ENCODE measurements around the gene SERF2.
"Not testable (repeated sequence)": the region's sequence is repeated elsewhere in the genome, so short reads cannot be mapped to it uniquely, and the experiment has no call there.

- TF ChIP-seq CHD2 (IDR thresholded peaks at IDR 0.05; ENCODE audit: low read length); RAD21 (IDR thresholded peaks at IDR 0.05 in 1 of 2, conservative IDR thresholded peaks at IDR 0.05 in 1 of 2; ENCODE audit: low read depth in 2 of 2, low read length in 2 of 2); POLR2A (IDR thresholded peaks at IDR 0.05; ENCODE audit: control extremely low read depth in 1 of 2, low read depth in 2 of 2, low read length in 2 of 2); POLR2AphosphoS5 (IDR thresholded peaks at IDR 0.05; ENCODE audit: low read depth, low read length); ZNF274 (IDR thresholded peaks at IDR 0.05; ENCODE audit: borderline replicate concordance, extremely low read depth, low read length); CTCF (IDR thresholded peaks at IDR 0.05; ENCODE audit: control extremely low read depth in 1 of 3, insufficient read depth in 1 of 3, low read depth in 1 of 3, low read length in 3 of 3); JUND (IDR thresholded peaks at IDR 0.05; ENCODE audit: low read length); EZH2 (IDR thresholded peaks at IDR 0.05; ENCODE audit: low read depth, low read length, severe bottlenecking); SIX5 (IDR thresholded peaks at IDR 0.05; ENCODE audit: low read depth, low read length); EGR1 (IDR thresholded peaks at IDR 0.05; ENCODE audit: borderline replicate concordance, low read depth, low read length); PHF8 (conservative IDR thresholded peaks at IDR 0.05; ENCODE audit: low read depth, low read length): not testable (repeated sequence)
Observed at GRCh38 chr15:43746903-43747309, 45.2 kb upstream of the SERF2 start.
